DOHH2 (cell line): ENCODE data around the gene NAV2.

Experiments
- H3F3A ChIP-seq: fragments of 200-600 bp; sonication (generic), shearing (Covaris generic); 2 replicates; pipeline ENCODE4 v1.6.0; 2016; ENCODE audit warnings: antibody characterized with exemption, mild to moderate bottlenecking; ENCODE audit not compliant: control insufficient read depth, insufficient read depth
- H3K27ac ChIP-seq: fragments of 200-600 bp; sonication (generic); 2 replicates; pipeline ENCODE4 v1.5.1; 2014; ENCODE audit warnings: low read depth, mild to moderate bottlenecking, low read length, moderate library complexity
- H3K27me3 ChIP-seq: fragments of 200-600 bp; sonication (generic); 2 replicates; pipeline ENCODE4 v1.6.1; 2014; ENCODE audit warnings: mild to moderate bottlenecking, low read length, mixed read lengths; ENCODE audit not compliant: control insufficient read depth
- H3K36me3 ChIP-seq: fragments of 200-600 bp; sonication (generic); 2 replicates; pipeline ENCODE4 v1.6.1; 2014; ENCODE audit warnings: mild to moderate bottlenecking, low read length, moderate library complexity, mixed read lengths; ENCODE audit not compliant: control insufficient read depth
- H3K4me1 ChIP-seq: fragments of 200-600 bp; sonication (generic); 2 replicates; pipeline ENCODE4 v1.6.1; 2014; ENCODE audit warnings: mild to moderate bottlenecking, low read length, mixed read lengths; ENCODE audit not compliant: control insufficient read depth
- H3K4me2 ChIP-seq: fragments of 200-600 bp; sonication (generic); 2 replicates; pipeline ENCODE4 v1.6.0; 2014; ENCODE audit warnings: mild to moderate bottlenecking, low read length, moderate library complexity
- H3K4me3 ChIP-seq: fragments of 200-600 bp; sonication (generic); 2 replicates; pipeline ENCODE4 v1.5.1; 2014; ENCODE audit warnings: mild to moderate bottlenecking, low read length, mixed read lengths
- H3K79me2 ChIP-seq: fragments of 200-600 bp; sonication (generic); 2 replicates; pipeline ENCODE4 v1.6.1; 2014; ENCODE audit warnings: mild to moderate bottlenecking, low read length, mixed read lengths; ENCODE audit not compliant: control insufficient read depth
- H3K9me2 ChIP-seq: fragments of 200-600 bp; sonication (generic); replicated peaks from 2 replicates; pipeline ENCODE4 v1.6.1; 2014; ENCODE audit warnings: mild to moderate bottlenecking, low read length, mixed read lengths; ENCODE audit not compliant: control insufficient read depth
- H3K9me3 ChIP-seq: fragments of 200-600 bp; sonication (generic); 2 replicates; pipeline ENCODE4 v1.6.1; 2014; ENCODE audit warnings: antibody characterized with exemption, low read length, mixed read lengths; ENCODE audit not compliant: control insufficient read depth, insufficient read depth
- H4K20me1 ChIP-seq: fragments of 200-600 bp; sonication (generic); 2 replicates; pipeline ENCODE4 v1.6.0; 2014; ENCODE audit warnings: low read depth, mild to moderate bottlenecking, antibody characterized with exemption, low read length, moderate library complexity; ENCODE audit not compliant: control insufficient read depth, insufficient read depth
- EZH2phosphoT487 ChIP-seq: fragments of 200-600 bp; sonication (generic); IDR thresholded peaks from 2 replicates; pipeline ENCODE4 v1.6.1; 2017; ENCODE audit warnings: borderline replicate concordance, mild to moderate bottlenecking, antibody characterized with exemption, low read length, moderate library complexity, mixed read lengths
- TF ChIP-seq, protein P1 (sequence below): fragments of 200-600 bp; sonication (generic); IDR thresholded peaks from one replicate; pipeline ENCODE4 v1.5.1; 2014; ENCODE audit warnings: antibody characterized with exemption, mild to moderate bottlenecking, low read depth, low read length; ENCODE audit not compliant: poor library complexity, severe bottlenecking

The NAV2 gene

DNA sequence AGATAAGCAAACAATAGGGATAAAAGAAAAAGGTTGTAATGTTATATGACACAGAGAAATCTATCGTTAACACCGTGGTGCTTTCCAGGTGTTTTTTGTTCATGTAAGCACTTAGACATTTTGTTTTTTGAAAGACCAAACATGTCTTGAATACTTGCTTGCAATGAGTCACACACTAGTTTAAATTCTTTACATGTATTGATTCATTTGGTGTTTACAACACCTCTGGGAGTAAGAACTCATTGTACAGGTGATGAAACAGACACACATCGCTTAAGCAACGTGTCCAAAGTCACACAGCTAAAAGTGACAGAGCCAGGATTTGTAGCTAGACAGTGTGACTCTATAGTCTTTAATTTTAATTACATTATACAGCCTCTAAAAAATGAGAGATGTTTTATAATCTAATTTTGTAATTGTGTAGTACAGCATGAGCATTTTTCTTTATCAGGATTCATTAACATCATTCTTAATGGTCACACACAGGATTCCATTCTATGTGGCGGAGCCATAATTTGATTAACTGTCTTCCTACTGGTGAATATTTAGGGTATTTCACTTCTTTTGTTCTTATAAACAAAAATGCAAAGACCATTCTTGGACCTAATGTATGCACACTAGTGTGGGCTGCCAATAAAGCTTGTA lies 298.8 kb downstream of the NAV2 start:
- Histone ChIP-seq H3K79me2 (no peaks in the 10 kb centered on the region), H3K9me3 (no peaks in the 10 kb centered on the region), H3K27me3 (no peaks in the 10 kb centered on the region; the same call in 1 of the 2 replicates), H3K4me3 (no peak overlapping the region), H3K27ac (no peak overlapping the region), H3K4me1 (no peaks in the 10 kb centered on the region), H4K20me1 (no peaks in the 10 kb centered on the region), H3K36me3 (no peaks in the 10 kb centered on the region), H3F3A (no peaks in the 10 kb centered on the region), H3K9me2 (no peaks in the 10 kb centered on the region), H3K4me2 (no peak overlapping the region)
- TF ChIP-seq EZH2phosphoT487, result no peak
- TF ChIP-seq, protein P1, sequence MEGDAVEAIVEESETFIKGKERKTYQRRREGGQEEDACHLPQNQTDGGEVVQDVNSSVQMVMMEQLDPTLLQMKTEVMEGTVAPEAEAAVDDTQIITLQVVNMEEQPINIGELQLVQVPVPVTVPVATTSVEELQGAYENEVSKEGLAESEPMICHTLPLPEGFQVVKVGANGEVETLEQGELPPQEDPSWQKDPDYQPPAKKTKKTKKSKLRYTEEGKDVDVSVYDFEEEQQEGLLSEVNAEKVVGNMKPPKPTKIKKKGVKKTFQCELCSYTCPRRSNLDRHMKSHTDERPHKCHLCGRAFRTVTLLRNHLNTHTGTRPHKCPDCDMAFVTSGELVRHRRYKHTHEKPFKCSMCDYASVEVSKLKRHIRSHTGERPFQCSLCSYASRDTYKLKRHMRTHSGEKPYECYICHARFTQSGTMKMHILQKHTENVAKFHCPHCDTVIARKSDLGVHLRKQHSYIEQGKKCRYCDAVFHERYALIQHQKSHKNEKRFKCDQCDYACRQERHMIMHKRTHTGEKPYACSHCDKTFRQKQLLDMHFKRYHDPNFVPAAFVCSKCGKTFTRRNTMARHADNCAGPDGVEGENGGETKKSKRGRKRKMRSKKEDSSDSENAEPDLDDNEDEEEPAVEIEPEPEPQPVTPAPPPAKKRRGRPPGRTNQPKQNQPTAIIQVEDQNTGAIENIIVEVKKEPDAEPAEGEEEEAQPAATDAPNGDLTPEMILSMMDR, result no peak

DNA sequence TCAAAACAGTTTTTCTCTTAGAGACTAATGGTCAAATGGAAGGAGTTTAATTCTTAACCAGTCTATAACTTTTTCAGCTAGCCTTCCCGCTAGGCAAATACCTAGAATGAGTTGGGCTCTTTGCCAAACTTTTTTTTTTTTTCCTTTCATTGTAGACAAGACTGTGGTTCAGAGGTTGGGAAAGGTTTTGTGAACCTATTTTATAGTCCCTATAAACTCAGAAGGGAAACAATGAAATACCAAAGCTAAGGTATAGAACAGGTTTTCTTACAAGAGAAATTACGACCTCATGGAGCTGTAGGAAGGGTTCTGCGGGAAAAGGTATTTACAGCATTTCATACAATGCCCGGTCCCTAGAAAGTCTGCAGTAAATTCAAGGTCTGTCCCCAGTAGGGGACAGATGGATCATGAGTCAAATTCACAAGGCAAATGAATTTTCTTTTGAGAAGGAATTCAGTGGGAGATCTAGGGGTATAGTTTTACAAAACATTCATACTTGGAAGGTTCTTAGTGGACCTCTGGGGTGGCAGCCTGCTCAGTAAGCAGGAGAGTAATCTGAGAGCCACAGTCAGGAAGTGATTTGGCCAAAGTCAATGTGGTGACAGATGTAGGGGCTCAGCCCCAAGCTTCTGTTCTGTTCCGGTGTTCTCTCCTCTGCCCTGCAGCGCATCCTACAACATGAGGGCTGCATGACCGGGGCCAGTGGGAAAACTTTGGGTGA lies 300.9 kb downstream of the NAV2 start:
- Histone ChIP-seq H3K79me2 (no peaks in the 10 kb centered on the region), H3F3A (no peaks in the 10 kb centered on the region), H3K9me2 (no peaks in the 10 kb centered on the region), H3K27ac (no peak overlapping the region), H3K4me3 (no peak overlapping the region), H3K27me3 (no peaks in the 10 kb centered on the region; the same call in 1 of the 2 replicates), H3K4me2 (no peak overlapping the region), H3K4me1 (no peaks in the 10 kb centered on the region), H4K20me1 (no peaks in the 10 kb centered on the region), H3K36me3 (no peaks in the 10 kb centered on the region), H3K9me3 (no peaks in the 10 kb centered on the region)
- TF ChIP-seq, protein P1, result no peak
- no peak for TF ChIP-seq EZH2phosphoT487

DNA sequence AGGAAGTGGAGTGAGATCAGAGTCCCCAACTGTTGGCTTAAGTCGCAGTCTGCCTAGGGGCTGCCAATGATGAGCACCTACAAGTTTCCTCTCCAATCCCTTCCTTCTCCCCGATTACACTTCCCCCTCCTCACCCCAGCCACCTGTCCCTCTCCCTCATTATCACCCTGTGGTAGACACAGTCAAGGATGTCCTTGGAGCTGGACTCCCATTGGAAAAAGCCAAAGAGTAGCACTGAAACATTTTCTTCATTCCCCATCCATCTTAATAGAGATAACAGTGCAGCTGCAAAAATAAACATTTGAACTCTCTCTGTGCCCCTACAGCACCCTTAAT lies 301.4 kb downstream of the NAV2 start:
- H4K20me1 ChIP-seq, result no peaks in the 10 kb centered on the region
- no peaks in the 10 kb centered on the region for H3F3A ChIP-seq
- H3K36me3 ChIP-seq, result no peaks in the 10 kb centered on the region
- no peak for TF ChIP-seq EZH2phosphoT487
- TF ChIP-seq, protein P1, result no peak
- no peaks in the 10 kb centered on the region for H3K4me1 ChIP-seq
- no peak overlapping the region for H3K4me2 ChIP-seq
- no peak overlapping the region for H3K4me3 ChIP-seq
- H3K9me3 ChIP-seq, result no peaks in the 10 kb centered on the region
- no peaks in the 10 kb centered on the region for H3K27me3 ChIP-seq
- no peaks in the 10 kb centered on the region for H3K9me2 ChIP-seq
- H3K79me2 ChIP-seq, result no peaks in the 10 kb centered on the region
- no peak overlapping the region for H3K27ac ChIP-seq
